ENCODE measurements around the gene RPN1. TPM values are rescaled to one million over a fixed set of nuclear protein-coding genes. Genes with fewer than 3 reads are reported as not detected.
A peak's percentile ranks its signal among the peaks of the same experiment; 100 is the strongest.

The RPN1 gene
- total RNA-seq, 3 donors from 2014 or later (not counting 1 experiment from before 2014, with no cell fraction given): 90.5 to 130 (median 92.1) TPM

DNA sequence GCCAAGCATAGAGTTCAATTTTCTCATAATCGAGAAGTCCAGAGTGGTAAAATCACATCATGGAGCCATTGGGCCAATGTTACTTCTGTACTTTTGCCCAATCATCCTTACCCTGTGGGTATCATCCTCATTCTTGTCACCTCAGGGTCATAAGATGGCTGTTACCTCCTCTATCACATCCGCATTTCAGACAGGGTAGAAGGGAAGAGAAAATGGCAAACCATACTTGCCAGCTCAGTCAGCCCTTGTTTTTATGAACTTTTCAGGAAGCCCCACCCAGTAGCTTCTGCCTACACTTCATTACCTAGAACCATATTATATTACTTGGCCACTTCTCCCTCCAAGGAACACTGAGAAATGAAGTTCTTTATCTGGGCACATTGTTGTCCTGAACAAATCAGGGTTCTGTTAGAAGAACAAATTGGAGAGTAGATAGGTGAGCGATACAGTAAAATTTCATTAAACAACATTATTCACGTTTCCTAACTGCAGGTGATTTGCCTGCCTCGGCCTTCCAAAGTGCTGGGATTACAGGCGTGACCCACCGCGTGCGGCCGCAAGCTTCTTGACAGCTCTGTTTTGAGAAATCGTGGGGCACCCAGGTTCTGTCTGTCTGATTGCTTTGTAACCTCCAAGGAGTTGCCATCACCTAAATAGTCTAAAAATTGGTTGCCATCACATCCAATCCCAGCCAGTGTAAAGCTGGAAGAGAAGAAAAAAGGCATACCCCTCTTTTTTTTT is 34.5 kb upstream of the RPN1 start:
- TF ChIP-seq CTCF (IDR thresholded peaks at IDR 0.05): no peak
- no peaks in the 10 kb centered on the region for H3K9me3 Mint-ChIP-seq

DNA sequence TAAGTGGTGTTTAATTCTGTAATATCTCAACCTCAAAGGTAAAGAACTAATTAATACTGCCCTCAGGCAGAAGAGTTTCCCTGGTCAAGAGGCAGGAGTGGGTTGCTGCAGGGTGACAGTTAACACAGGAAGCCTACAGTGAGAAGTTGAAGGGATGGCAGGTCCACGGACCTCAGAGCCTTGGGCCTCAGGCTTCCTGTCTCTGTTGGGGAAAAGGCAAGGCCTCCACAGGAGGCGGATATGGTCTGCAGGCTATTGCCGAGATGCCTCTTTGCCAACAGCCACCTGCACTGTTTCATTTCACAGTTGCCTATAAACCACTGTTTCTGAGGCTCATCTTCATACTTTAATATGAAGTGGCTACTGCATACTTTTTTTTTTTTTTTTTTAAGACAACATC is 33.3 kb upstream of the RPN1 start:
- H3K9me3 Mint-ChIP-seq: no peaks in the 10 kb centered on the region
- TF ChIP-seq CTCF (IDR thresholded peaks at IDR 0.05): no peak
- H3K36me3 ChIP-seq (ENCODE audit: control insufficient read depth, insufficient read depth, low read length): no peaks in the 10 kb centered on the region
- H3K4me3 ChIP-seq (ENCODE audit: low read length): no peak overlapping the region
- peak overlapping the region; percentile 82 to 89 for H3K27ac Mint-ChIP-seq
- no peak overlapping the region for H3K4me3 Mint-ChIP-seq
- peak overlapping the region; percentile 58 for H3K27ac ChIP-seq (ENCODE audit: low read length)
- ATAC-seq: peak; percentile 17 to 28 (median 19)
- H3K4me1 ChIP-seq (ENCODE audit: control insufficient read depth, insufficient read depth, low read length): peaks cover 44% of the 10 kb centered on the region
- H3K27me3 ChIP-seq (ENCODE audit: control insufficient read depth, insufficient read depth, low read length): no peaks in the 10 kb centered on the region
- WGBS (ENCODE audit: insufficient coverage): 25% methylated on average over 3 of the region's 3 CpGs
- peaks cover 5 to 6% of the 10 kb centered on the region in 2 donors for H3K27me3 Mint-ChIP-seq (ENCODE audit: low read depth in 2 of 2)
- DNase-seq: peak; percentile 27 to 28
- peaks cover 28 to 38% of the 10 kb centered on the region in 2 donors for H3K4me1 Mint-ChIP-seq
- H3K36me3 Mint-ChIP-seq: no peaks in the 10 kb centered on the region
- intact Hi-C loops (cut with micrococcal nuclease): no loop called here
- H3K9me3 ChIP-seq (ENCODE audit: control insufficient read depth, insufficient read depth, low read length): no peaks in the 10 kb centered on the region

More for the DNA sequence above, 34.5 kb upstream of the RPN1 start:
- Mint-ChIP-seq H3K4me1 (peaks cover 32 to 43% of the 10 kb centered on the region in 2 donors), H3K4me3 (peak overlapping the region; percentile 45), H3K36me3 (no peaks in the 10 kb centered on the region), H3K27ac (peak overlapping the region; percentile 72 to 89), H3K27me3 (ENCODE audit: low read depth in 2 of 2) (peaks cover 0 to 2% of the 10 kb centered on the region in 2 donors)
- 91% methylated on average over 11 of the region's 11 CpGs for WGBS (ENCODE audit: insufficient coverage)
- ATAC-seq: no peak
- Histone ChIP-seq H3K27ac (ENCODE audit: low read length) (peak overlapping the region; percentile 24), H3K4me1 (ENCODE audit: control insufficient read depth, insufficient read depth, low read length) (peaks cover 48% of the 10 kb centered on the region), H3K36me3 (ENCODE audit: control insufficient read depth, insufficient read depth, low read length) (no peaks in the 10 kb centered on the region), H3K4me3 (ENCODE audit: low read length) (no peak overlapping the region), H3K27me3 (ENCODE audit: control insufficient read depth, insufficient read depth, low read length) (no peaks in the 10 kb centered on the region), H3K9me3 (ENCODE audit: control insufficient read depth, insufficient read depth, low read length) (no peaks in the 10 kb centered on the region)
- DNase-seq: no peak
- intact Hi-C loops (cut with micrococcal nuclease): no loop called here

GRCh38 chr3:128681369-128681829 is 30.8 kb upstream of the RPN1 start:
- Histone ChIP-seq H3K4me3 (ENCODE audit: low read length) (peak overlapping the region; percentile 88), H3K9me3 (ENCODE audit: control insufficient read depth, insufficient read depth, low read length) (no peaks in the 10 kb centered on the region), H3K27me3 (ENCODE audit: control insufficient read depth, insufficient read depth, low read length) (no peaks in the 10 kb centered on the region), H3K4me1 (ENCODE audit: control insufficient read depth, insufficient read depth, low read length) (peaks cover 42% of the 10 kb centered on the region), H3K36me3 (ENCODE audit: control insufficient read depth, insufficient read depth, low read length) (no peaks in the 10 kb centered on the region), H3K27ac (ENCODE audit: low read length) (peak overlapping the region; percentile 99)
- intact Hi-C loops (cut with micrococcal nuclease): loop anchor here (1.0 to 2.0 kb wide), 5 partner anchors 65 to 197 kb away; partner anchors contain the start of gene ACAD9
- TF ChIP-seq CTCF (IDR thresholded peaks at IDR 0.05): no peak
- Mint-ChIP-seq H3K9me3 (no peaks in the 10 kb centered on the region), H3K4me3 (peak overlapping the region; percentile 93), H3K27me3 (ENCODE audit: low read depth in 2 of 2) (peaks cover 6 to 7% of the 10 kb centered on the region in 2 donors), H3K27ac (peak overlapping the region; percentile 81 to 99), H3K4me1 (peaks cover 26 to 31% of the 10 kb centered on the region in 2 donors), H3K36me3 (no peaks in the 10 kb centered on the region)
- ATAC-seq: no peak
- 45% methylated on average over 9 of the region's 9 CpGs for whole genome bisulfite sequencing (ENCODE audit: insufficient coverage)
- DNase-seq: no peak

Data from natural killer cell (primary cell).